GM18519 (cell line): ENCODE measurements around the gene HNF1A.
"Not testable (repeated sequence)": the region's sequence is repeated elsewhere in the genome, so short reads cannot be mapped to it uniquely, and the experiment has no call there.

ENCODE experiments used
- ATAC-seq: cut with Tn5 transposase; IDR thresholded peaks from one replicate; pipeline ENCODE4 v1.9.1; 2021; ENCODE audit warnings: mild to moderate bottlenecking, moderate library complexity; ENCODE audit not compliant: unreplicated experiment, low FRiP score

The HNF1A gene

GRCh38 chr12:121036810-121037326 is 58.5 kb downstream of the HNF1A start:
- no peak for ATAC-seq

GRCh38 chr12:121038861-121039668 is 60.7 kb downstream of the HNF1A start, which contains the start of gene OASL:
OASL (minus strand) TSS chr12:121039246; CDS start chr12:121038971, 275 bp downstream.
- no peak for ATAC-seq

GRCh38 chr12:121043067-121043466 is 64.7 kb downstream of the HNF1A start:
- no peak for ATAC-seq

GRCh38 chr12:121047400-121047799 is 69.1 kb downstream of the HNF1A start:
- not testable (repeated sequence) for ATAC-seq

GRCh38 chr12:121048442-121048841 is 70.1 kb downstream of the HNF1A start:
- ATAC-seq = no peak

- ATAC-seq = no peak
Measured at GRCh38 chr12:121050725-121051124, 72.4 kb downstream of the HNF1A start.
